NCI-H510A treated with DMSO at 0.1 percent for 48 hours (cell line): ENCODE data around the gene B3GALT4.
A peak's percentile ranks its signal among the peaks of the same experiment; 100 is the strongest.
"Not testable (repeated sequence)": the region's sequence is repeated elsewhere in the genome, so short reads cannot be mapped to it uniquely, and the experiment has no call there.

Source experiments
- DNase-seq: peaks from one replicate; lab custom pipeline; 2025; lab: John Stamatoyannopoulos, UW

B3GALT4 gene

GRCh38 chr6:33276864-33277662, at the start of gene B3GALT4:
Gene B3GALT4, plus strand, starts transcription at chr6:33277123. Its CDS starts 297 bp downstream, at chr6:33277420.
- DNase-seq = peak; percentile 96

DNA sequence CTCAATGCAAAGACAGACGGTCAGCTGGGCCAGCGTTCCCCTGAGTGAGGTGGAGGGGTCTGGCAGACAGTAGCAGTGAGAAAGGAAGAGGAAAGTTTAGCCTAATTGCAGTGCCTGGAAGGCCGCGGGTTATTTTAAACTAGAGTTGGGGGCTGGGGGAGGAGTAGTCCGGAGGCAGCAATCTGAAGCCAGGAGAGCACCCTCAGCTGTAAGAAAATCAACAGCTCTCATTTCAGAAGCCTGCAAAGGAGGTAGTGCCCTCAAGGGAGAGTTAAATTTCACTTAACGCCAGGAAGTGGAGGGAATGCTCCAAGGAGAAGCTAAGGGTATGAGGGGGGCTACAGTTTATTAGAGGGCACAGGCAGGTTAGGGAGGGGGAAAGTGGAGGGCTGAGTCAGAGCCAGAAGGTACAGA, 41.7 kb upstream of the B3GALT4 start:
- no peak for DNase-seq

GRCh38 chr6:33236328-33236727, 40.6 kb upstream of the B3GALT4 start:
- no peak for DNase-seq

GRCh38 chr6:33236852-33237251, 40.1 kb upstream of the B3GALT4 start:
- no peak for DNase-seq

DNA sequence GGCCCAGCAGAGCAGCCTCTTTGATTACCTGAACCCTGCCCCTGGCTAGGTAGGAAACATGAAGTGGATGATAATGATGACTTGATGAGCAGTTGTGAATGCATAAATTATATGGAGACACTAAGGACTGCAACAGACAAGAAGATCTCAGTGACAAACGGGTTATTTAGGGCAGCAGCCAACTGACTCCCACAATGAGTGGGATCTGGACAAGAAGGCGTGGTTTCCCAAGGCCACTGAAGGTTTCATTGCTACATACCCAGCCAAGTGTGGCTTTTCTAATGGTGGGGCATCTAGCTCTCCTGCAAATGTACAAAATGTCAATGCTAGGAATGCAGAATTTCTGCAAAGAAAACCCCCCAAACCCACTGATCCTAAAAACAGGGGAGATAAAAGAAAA, 39.2 kb upstream of the B3GALT4 start:
- DNase-seq = no peak

GRCh38 chr6:33241968-33242367, 35.0 kb upstream of the B3GALT4 start:
- DNase-seq = no peak

- no peak for DNase-seq
Observed at GRCh38 chr6:33243476-33243875, 33.4 kb upstream of the B3GALT4 start.

DNA sequence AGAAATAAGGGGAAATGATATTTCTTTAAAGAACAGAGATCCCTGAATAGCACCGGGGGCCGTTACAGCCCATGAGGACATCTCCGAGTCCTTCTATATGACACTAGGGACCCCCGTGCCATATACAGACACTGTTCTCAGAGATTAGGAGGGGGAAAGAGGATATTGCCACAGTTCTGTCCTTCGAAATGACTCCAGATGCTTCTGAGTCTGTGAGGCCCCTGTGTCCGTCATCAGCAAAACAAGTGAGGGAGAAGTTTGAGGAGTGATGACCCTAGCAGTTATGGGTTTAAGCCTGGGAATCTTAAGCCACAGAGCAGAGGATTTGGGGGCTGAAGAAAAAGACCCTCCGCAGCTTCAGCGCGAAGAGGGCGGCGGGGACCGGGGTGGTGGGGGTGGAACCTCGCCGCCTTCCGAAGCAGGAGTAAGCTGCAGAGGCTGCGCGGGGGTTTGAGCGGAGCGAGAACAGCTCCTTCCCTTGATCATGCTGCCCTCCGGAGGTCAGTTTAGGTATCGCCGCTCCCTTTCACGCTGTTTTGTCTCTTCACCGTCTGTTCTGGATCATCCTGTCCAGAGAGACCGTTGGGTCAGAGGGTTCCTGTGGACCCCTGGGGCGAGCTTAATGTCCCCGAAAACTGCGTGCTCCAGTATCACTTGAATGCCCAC, 28.8 kb upstream of the B3GALT4 start:
- DNase-seq = peak; percentile 95

GRCh38 chr6:33248643-33248931, 28.3 kb upstream of the B3GALT4 start:
- DNase-seq = no peak

- peak; percentile 99 for DNase-seq
Observed at GRCh38 chr6:33248932-33249731, 27.8 kb upstream of the B3GALT4 start.

DNA sequence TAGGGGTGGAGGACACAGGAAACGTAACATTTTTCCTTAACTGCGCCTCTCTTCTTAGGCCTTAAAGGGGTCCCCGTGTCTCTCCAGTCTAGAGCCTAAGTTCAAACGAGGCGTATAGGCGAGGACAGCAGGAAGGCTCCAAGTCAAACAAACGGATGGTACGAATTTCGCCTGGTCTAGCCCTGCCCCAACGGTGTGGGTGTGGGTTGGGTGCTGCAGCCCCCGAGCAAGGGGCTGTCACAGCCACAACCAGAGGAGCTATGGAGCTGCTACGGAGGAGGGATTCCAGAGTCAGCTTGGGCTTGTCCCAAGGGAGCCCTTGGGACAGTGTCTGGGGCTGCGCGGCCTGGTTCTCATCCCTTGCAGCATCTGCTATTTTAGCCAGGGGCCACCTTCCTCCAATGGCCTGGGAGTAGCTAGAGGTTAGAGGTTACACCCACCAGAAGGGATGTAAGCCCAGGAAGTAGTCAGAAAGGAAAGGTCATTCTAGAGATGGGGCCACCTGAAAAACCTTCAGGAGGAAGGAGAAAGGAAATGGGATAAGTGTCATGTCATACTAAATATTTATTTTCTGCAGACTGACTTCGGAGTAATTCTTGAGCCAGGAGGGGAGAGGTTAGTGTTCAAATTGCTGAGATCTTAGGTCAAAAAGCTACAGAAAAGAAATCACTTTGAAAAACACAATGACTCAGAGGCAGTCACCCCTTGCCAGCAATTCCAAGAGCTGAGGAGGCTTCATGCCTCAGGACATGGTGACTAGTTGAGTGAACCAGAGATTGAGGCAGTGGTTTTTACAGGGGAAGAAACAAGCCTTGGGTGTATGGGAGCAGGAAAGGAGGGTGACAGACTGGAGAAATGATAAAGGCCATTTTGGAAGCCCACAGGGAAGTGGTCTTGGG, 26.9 kb upstream of the B3GALT4 start:
- no peak for DNase-seq

DNA sequence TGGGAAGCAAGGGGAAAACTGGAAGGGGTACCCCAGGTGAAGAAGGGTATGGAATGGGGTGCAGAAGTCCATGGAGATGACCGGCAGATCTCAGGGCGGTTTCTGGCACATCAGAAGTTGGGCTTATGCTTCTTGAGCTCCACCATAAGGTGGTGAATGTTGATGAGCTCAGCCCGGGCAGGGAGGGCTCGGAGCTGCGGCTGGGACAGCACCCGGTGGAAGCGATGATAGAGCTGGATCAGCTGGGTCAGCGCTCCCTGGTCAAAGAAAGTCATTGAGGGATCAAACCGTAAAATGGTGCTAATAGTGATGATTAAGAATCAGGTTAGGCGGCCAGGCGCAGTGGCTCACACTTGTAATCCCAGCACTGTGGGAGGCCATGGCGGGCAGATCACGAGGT, 26.2 kb upstream of the B3GALT4 start:
- DNase-seq = no peak

DNA sequence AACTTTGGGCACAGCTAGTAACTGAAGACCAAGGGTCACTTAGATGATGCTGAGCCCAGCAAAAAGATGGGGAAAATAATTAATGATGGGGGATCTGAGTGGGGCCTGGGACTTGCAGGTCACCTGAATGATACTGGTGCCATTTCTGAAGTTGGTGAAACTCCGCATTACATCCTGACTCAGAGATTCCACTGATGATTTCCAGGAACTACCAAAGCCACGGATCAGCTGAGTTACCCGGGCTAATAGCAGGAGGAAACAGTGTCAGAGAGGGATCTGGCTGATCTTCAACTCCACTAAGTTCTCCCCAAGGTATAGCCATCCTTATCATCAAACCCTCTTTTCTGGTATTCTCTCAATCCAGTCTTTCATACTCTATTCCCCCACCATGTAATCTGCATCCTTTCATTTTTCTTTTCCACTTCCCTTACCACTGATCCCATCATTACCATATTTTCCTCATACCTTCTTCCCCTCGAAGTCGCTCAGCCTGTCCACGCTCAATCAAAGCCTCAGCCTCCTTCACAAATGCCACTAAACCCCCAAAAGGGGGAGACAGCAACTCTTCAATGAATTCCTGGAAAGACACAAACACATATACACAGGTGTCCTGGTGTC, 25.4 kb upstream of the B3GALT4 start:
- no peak for DNase-seq

DNA sequence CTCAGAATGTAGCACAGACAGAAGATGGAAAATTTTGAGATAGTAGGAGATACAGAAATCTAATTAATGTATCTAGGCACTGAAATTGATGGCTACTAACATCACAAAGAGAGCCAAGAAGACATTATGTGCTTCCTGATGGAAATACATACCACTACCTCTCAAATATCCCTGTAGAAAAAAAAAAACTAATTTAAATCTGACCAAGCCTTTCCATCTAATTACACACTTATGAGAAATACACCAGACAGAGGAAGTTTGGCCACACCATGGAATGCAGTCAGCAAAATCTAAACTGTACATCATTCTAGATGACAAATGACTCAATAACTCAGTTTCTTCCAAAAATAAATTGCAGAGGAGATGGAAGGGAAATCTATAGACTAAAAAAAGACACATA, 24.2 kb upstream of the B3GALT4 start:
- no peak for DNase-seq

GRCh38 chr6:33254591-33254990, 22.3 kb upstream of the B3GALT4 start:
- no peak for DNase-seq

GRCh38 chr6:33259032-33259431, 17.9 kb upstream of the B3GALT4 start:
- no peak for DNase-seq

GRCh38 chr6:33262490-33262889, 14.4 kb upstream of the B3GALT4 start:
- not testable (repeated sequence) for DNase-seq

- DNase-seq = no peak
Observed at GRCh38 chr6:33264015-33264414, 12.9 kb upstream of the B3GALT4 start.

DNA sequence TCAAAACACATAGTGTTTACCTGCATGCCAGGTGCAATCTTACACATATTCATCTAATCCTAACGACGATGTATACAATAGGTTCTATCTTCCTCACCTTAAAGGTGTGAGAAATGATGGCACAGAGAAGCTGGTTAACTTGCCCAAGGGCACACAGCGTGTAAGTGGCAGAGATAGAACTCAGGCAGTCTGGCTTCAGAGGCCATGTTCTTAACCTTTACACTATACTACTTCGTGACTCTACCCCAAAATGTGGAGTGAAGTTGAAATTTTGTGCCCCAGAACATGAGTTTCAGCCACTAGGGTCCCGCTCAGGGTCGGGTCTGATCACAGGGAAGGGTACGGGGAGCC, 5.8 kb upstream of the B3GALT4 start:
- DNase-seq = no peak

GRCh38 chr6:33271468-33272274, 5.3 kb upstream of the B3GALT4 start, which contains the start of the genes RPS18 and VPS52:
Gene RPS18, plus strand, starts transcription at chr6:33272075. Its CDS starts 45 bp downstream, at chr6:33272120.
Gene VPS52, minus strand, starts transcription at chr6:33271876. Its CDS starts 201 bp downstream, at chr6:33271675.
- DNase-seq = peak; percentile 99
